Naive thymus-derived CD4-positive, alpha-beta T cell (primary cell): ENCODE results near the gene LDLRAD4. TPM values are rescaled to one million over a fixed set of nuclear protein-coding genes. Genes with fewer than 3 reads are reported as not detected.

Experiments used
- ATAC-seq: fragments of 150-1000 bp; cut with Tn5 transposase; 2 replicates; pipeline ENCODE4 v1.10.0; 2021; ENCODE audit warnings: mild to moderate bottlenecking, moderate library complexity
- CTCF ChIA-PET: fragments of 350-600 bp; sonication (Branson Sonifier 250); formaldehyde crosslinking; loops from one replicate; lab custom pipeline; 2021; ENCODE audit warnings: antibody characterized with exemption; lab: Charles Lee
- POLR2A ChIA-PET: fragments of 350-600 bp; sonication (Branson Sonifier 250); formaldehyde crosslinking; loops from one replicate; lab custom pipeline; 2021; ENCODE audit warnings: antibody characterized with exemption, inconsistent platforms; lab: Charles Lee
- DNase-seq, 9 donors: peaks; one replicate each; pipeline versions ENCODE4 v3.0.0 to v3.0.0-alpha.2; 2020 to 2022; ENCODE audit warnings: mixed read lengths in 1 of 9
- H3K27ac ChIP-seq: one replicate; pipeline ENCODE4 v1.7.0; 2013; ENCODE audit warnings: mild to moderate bottlenecking, low read depth, low read length, moderate library complexity
- H3K27me3 ChIP-seq, 2 donors: one replicate each; pipeline ENCODE4 v1.7.0; 2013; ENCODE audit warnings: low read length in 2 of 2, mild to moderate bottlenecking in 2 of 2, moderate library complexity in 2 of 2; ENCODE audit not compliant: control insufficient read depth in 2 of 2, insufficient read depth in 2 of 2
- H3K36me3 ChIP-seq, 3 experiments: 1 replicate in 2 of 3; 2 replicates in 1 of 3; pipeline ENCODE4 v1.7.0; 2013; ENCODE audit warnings: low read length in 3 of 3, mild to moderate bottlenecking in 3 of 3, moderate library complexity in 1 of 3; ENCODE audit not compliant: insufficient read depth in 3 of 3, control insufficient read depth in 2 of 3
- H3K4me1 ChIP-seq, 2 donors: one replicate each; pipeline ENCODE4 v1.7.0; 2013; ENCODE audit warnings: low read length in 2 of 2, mild to moderate bottlenecking in 2 of 2, moderate library complexity in 1 of 2; ENCODE audit not compliant: control insufficient read depth in 2 of 2, insufficient read depth in 2 of 2
- H3K4me3 ChIP-seq: 2 replicates; pipeline ENCODE4 v1.7.0; 2013; ENCODE audit warnings: mild to moderate bottlenecking, low read length
- H3K9me3 ChIP-seq, 3 experiments: 1 replicate in 2 of 3; 2 replicates in 1 of 3; pipeline ENCODE4 v1.7.0; 2013; ENCODE audit warnings: low read length in 3 of 3; ENCODE audit not compliant: control insufficient read depth in 2 of 3
- H3K27ac Mint-ChIP-seq, 9 donors: one replicate each; pipeline ENCODE4 v1.8.0; 2020 to 2022; ENCODE audit warnings: mixed read lengths in 9 of 9, mild to moderate bottlenecking in 8 of 9, moderate library complexity in 5 of 9, inconsistent platforms in 2 of 9
- H3K27me3 Mint-ChIP-seq, 5 donors: one replicate each; pipeline ENCODE4 v1.8.0; 2021 to 2022; ENCODE audit warnings: mixed read lengths in 5 of 5, mild to moderate bottlenecking in 1 of 5
- H3K36me3 Mint-ChIP-seq, 5 donors: one replicate each; pipeline ENCODE4 v1.8.0; 2020 to 2022; ENCODE audit warnings: mixed read lengths in 5 of 5, mild to moderate bottlenecking in 3 of 5, inconsistent platforms in 1 of 5
- H3K4me1 Mint-ChIP-seq, 7 donors: one replicate each; pipeline ENCODE4 v1.8.0; 2020 to 2022; ENCODE audit warnings: mixed read lengths in 7 of 7, mild to moderate bottlenecking in 3 of 7, inconsistent platforms in 1 of 7
- H3K4me3 Mint-ChIP-seq, 10 donors: one replicate each; pipeline ENCODE4 v1.8.0; 2020 to 2022; ENCODE audit warnings: mild to moderate bottlenecking in 10 of 10, mixed read lengths in 10 of 10, moderate library complexity in 6 of 10, inconsistent platforms in 2 of 10
- H3K9me3 Mint-ChIP-seq, 11 donors: one replicate each; pipeline ENCODE4 v1.8.0; 2020 to 2022; ENCODE audit warnings: mixed read lengths in 11 of 11, mild to moderate bottlenecking in 4 of 11, inconsistent platforms in 1 of 11, moderate library complexity in 1 of 11
- intact Hi-C, 2 donors: fragments of 100-400 bp; cut with micrococcal nuclease; formaldehyde crosslinking; loops; one replicate each; pipeline ENCODE4 v1.15.1; 2023
- polyA plus RNA-seq, 2 donors: library from polyadenylated mRNA; unstranded; fragments of 300-500 nt; fragmentation: Illumina TruSeq; gene quantifications; one replicate each; pipeline ENCODE4 v1.2.3, GENCODE V29; 2021
- total RNA-seq, 6 experiments: library from RNA in 5 of 6; stranded (reverse) in 5 of 6; gene quantifications; 1 replicate in 5 of 6; 2 replicates in 1 of 6; pipeline ENCODE4 v1.2.3 and lab custom pipeline; 2021 to 2026

Gene LDLRAD4
- total and polyA plus RNA-seq, 7 experiments from 2014 or later = 13.0 to 84.3 (median 53.7) TPM

DNA sequence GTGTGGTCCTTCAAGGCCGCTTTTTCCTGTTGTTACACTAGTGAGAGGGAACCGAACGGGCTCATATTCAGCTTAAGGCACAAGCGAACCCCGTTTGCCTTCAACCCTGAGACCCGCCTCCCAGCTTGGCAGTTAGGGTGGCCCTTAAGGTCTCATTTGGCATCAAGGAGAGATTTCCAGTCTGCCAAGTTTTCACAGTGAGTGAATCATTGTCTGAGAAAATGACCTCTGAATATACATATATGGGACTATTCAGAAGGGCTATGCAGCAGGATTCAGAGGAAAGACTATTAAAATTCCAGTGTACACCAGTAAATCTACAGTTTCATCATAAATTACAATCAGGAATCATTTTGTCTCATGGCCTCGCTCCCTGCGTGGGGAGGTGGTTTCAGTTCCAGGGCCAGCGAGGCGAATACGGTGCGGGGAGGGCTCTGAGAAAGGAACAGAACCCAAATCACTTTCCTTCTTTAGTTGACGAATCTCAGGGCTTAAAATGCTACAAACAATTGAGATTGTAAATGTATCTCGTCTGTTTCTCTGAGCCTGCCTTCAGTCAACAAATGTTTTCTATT lies 276.4 kb downstream of the LDLRAD4 start:
- H3K27me3 Mint-ChIP-seq = no peaks in the 10 kb centered on the region
- no peak overlapping the region for H3K27ac ChIP-seq
- ChIA-PET CTCF (no interaction called here), POLR2A (no interaction called here)
- intact Hi-C loops = no loop called here
- H3K9me3 ChIP-seq = no peaks in the 10 kb centered on the region
- no peaks in the 10 kb centered on the region for H3K27me3 ChIP-seq
- H3K4me1 Mint-ChIP-seq = peaks cover 5 to 13% (median 8%) of the 10 kb centered on the region in 7 donors
- H3K4me3 ChIP-seq = no peak overlapping the region
- ATAC-seq (no peak), DNase-seq (no peak)
- H3K27ac Mint-ChIP-seq = peak overlapping the region in 2 of 9 donors; percentile 11 to 58
- peaks cover 0 to 17% (median 10%) of the 10 kb centered on the region in 11 donors for H3K9me3 Mint-ChIP-seq
- peaks cover 24 to 60% (median 32%) of the 10 kb centered on the region in 5 donors for H3K36me3 Mint-ChIP-seq
- peaks cover 0 to 28% (median 0%) of the 10 kb centered on the region in 3 experiments for H3K36me3 ChIP-seq
- no peaks in the 10 kb centered on the region for H3K4me1 ChIP-seq
- no peak overlapping the region for H3K4me3 Mint-ChIP-seq

GRCh38 chr18:13495961-13496360 lies 277.4 kb downstream of the LDLRAD4 start:
- Histone ChIP-seq H3K27me3 (no peaks in the 10 kb centered on the region), H3K36me3 (peaks cover 0 to 28% (median 0%) of the 10 kb centered on the region in 3 experiments), H3K4me3 (no peak overlapping the region), H3K9me3 (no peaks in the 10 kb centered on the region), H3K27ac (no peak overlapping the region), H3K4me1 (no peaks in the 10 kb centered on the region)
- DNase-seq (no peak), ATAC-seq (no peak)
- H3K4me3 Mint-ChIP-seq = no peak overlapping the region
- POLR2A ChIA-PET = no interaction called here
- peaks cover 0 to 17% (median 10%) of the 10 kb centered on the region in 11 donors for H3K9me3 Mint-ChIP-seq
- intact Hi-C loops = no loop called here
- no peaks in the 10 kb centered on the region for H3K27me3 Mint-ChIP-seq
- CTCF ChIA-PET = no interaction called here
- H3K4me1 Mint-ChIP-seq = peaks cover 4 to 16% (median 13%) of the 10 kb centered on the region in 7 donors
- H3K36me3 Mint-ChIP-seq = peaks cover 25 to 59% (median 32%) of the 10 kb centered on the region in 5 donors
- peak overlapping the region in 8 of 9 donors; percentile 22 to 76 (median 62) for H3K27ac Mint-ChIP-seq

DNA sequence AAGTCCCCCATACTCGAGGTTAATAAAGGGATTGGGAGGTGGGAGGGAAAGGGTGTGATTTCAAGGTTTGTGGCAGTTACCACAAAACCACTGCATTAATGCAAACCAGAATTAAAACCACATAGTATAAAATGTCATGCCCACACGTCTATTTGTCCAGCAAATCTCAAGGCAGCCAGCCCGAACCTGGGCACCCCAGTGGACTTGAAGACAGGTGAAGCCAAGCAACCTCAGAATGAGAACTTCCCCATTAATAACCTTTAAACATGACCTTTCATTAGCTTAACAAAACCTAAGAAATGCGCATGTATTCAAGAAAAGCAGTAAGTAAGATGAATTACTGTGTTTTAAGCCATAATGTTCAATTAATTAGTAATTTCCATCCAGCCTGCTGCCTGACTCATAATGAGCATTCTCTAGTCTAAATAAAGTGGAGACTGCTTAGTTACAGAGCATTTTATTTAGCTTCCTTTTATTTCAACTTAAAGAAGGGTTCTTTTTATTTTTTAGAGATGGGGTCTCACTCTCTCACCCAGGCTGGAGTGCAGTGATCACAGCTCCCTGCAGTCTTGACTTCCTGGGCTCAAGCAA lies 278.2 kb downstream of the LDLRAD4 start:
- intact Hi-C loops = no loop called here
- Histone ChIP-seq H3K9me3 (no peaks in the 10 kb centered on the region), H3K27ac (no peak overlapping the region), H3K4me1 (no peaks in the 10 kb centered on the region), H3K27me3 (no peaks in the 10 kb centered on the region), H3K36me3 (peaks cover 0 to 21% (median 0%) of the 10 kb centered on the region in 3 experiments), H3K4me3 (no peak overlapping the region)
- H3K9me3 Mint-ChIP-seq = peaks cover 0 to 17% (median 10%) of the 10 kb centered on the region in 11 donors
- H3K4me3 Mint-ChIP-seq = no peak overlapping the region
- peaks cover 7 to 24% (median 21%) of the 10 kb centered on the region in 7 donors for H3K4me1 Mint-ChIP-seq
- no peaks in the 10 kb centered on the region for H3K27me3 Mint-ChIP-seq
- H3K27ac Mint-ChIP-seq = peak overlapping the region in 6 of 9 donors; percentile 19 to 69 (median 46)
- ATAC-seq = no peak
- DNase-seq = no peak
- CTCF ChIA-PET = interaction anchor here (0.6 kb wide), 1 partner anchor 272 kb away, joined by 4 read pairs; no protein-coding TSS in a partner anchor
- POLR2A ChIA-PET = no interaction called here
- peaks cover 23 to 57% (median 32%) of the 10 kb centered on the region in 5 donors for H3K36me3 Mint-ChIP-seq

DNA sequence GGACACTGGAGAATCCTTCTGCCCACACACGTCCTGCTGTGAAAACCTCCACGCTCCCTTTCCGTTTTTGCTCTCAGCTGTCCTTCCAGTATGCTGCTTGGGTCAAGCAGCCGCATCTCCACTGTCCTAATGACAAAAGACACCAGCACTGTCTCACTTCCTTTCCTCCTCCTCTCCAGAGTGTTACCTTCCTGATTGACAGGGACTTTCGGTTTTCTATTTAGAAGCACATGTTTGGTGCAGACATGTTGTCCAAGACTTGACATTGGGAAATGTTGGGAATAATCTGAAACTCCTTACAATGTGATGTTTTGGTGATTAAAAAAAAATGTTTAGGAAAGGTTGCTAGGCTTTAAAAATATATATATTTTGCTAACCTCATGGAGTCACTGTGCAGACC lies 281.2 kb downstream of the LDLRAD4 start:
- no peak for DNase-seq
- Mint-ChIP-seq H3K27me3 (no peaks in the 10 kb centered on the region), H3K36me3 (peaks cover 19 to 51% (median 32%) of the 10 kb centered on the region in 5 donors), H3K4me3 (no peak overlapping the region), H3K4me1 (peaks cover 12 to 38% (median 30%) of the 10 kb centered on the region in 7 donors), H3K9me3 (peaks cover 0 to 17% (median 10%) of the 10 kb centered on the region in 11 donors), H3K27ac (peak overlapping the region in 5 of 9 donors; percentile 9 to 65 (median 30))
- Histone ChIP-seq H3K4me3 (no peak overlapping the region), H3K27me3 (no peaks in the 10 kb centered on the region), H3K27ac (peak overlapping the region; percentile 12), H3K36me3 (peaks cover 0 to 15% (median 0%) of the 10 kb centered on the region in 3 experiments), H3K9me3 (no peaks in the 10 kb centered on the region), H3K4me1 (peaks cover 0 to 5% of the 10 kb centered on the region in 2 donors)
- ChIA-PET POLR2A (no interaction called here), CTCF (no interaction called here)
- no peak for ATAC-seq
- intact Hi-C loops = no loop called here

DNA sequence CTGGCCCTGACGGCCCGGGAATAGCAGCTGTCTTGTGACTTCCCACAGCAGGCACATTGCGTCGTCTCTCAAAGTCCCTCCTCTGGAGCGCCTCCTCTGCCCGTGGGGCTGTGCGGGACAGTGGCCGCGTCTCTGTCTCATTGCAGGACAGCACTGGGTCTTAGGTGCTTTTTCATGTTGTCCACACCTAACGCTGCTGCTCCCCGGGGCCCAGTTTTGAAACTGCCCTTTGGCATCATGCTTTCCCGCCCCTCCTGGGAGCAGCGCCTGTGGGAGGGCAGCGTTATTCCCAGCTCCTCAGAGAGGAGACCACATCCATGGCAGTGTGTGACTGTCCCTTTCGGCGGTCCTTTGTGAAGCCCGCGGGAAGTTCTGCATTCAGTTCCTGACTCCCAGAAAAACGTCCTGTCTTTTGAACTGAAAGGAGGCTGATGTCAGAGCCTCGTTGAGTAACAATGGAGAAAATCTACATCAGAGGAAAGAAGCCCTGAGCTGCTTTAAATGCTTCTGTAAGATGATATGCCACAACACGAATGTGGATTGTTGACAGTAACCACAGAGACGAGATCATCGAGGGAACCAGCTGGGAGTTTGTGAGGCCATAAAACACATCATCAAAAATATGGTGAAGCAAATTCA lies 281.8 kb downstream of the LDLRAD4 start:
- Histone ChIP-seq H3K27me3 (no peaks in the 10 kb centered on the region), H3K4me1 (peaks cover 0 to 5% of the 10 kb centered on the region in 2 donors), H3K9me3 (no peaks in the 10 kb centered on the region), H3K4me3 (no peak overlapping the region), H3K27ac (peak overlapping the region; percentile 12), H3K36me3 (peaks cover 0 to 15% (median 0%) of the 10 kb centered on the region in 3 experiments)
- Mint-ChIP-seq H3K4me1 (peaks cover 13 to 35% (median 30%) of the 10 kb centered on the region in 7 donors), H3K4me3 (no peak overlapping the region), H3K36me3 (peaks cover 19 to 47% (median 33%) of the 10 kb centered on the region in 5 donors), H3K9me3 (peaks cover 0 to 17% (median 10%) of the 10 kb centered on the region in 11 donors), H3K27ac (peak overlapping the region in 6 of 9 donors; percentile 30 to 86 (median 60)), H3K27me3 (no peaks in the 10 kb centered on the region)
- POLR2A ChIA-PET = interaction anchor here (0.5 kb wide), 1 partner anchor 39 kb away, joined by 3 read pairs; no protein-coding TSS in a partner anchor
- ATAC-seq = no peak
- no peak for DNase-seq
- intact Hi-C loops = no loop called here
- CTCF ChIA-PET = no interaction called here

DNA sequence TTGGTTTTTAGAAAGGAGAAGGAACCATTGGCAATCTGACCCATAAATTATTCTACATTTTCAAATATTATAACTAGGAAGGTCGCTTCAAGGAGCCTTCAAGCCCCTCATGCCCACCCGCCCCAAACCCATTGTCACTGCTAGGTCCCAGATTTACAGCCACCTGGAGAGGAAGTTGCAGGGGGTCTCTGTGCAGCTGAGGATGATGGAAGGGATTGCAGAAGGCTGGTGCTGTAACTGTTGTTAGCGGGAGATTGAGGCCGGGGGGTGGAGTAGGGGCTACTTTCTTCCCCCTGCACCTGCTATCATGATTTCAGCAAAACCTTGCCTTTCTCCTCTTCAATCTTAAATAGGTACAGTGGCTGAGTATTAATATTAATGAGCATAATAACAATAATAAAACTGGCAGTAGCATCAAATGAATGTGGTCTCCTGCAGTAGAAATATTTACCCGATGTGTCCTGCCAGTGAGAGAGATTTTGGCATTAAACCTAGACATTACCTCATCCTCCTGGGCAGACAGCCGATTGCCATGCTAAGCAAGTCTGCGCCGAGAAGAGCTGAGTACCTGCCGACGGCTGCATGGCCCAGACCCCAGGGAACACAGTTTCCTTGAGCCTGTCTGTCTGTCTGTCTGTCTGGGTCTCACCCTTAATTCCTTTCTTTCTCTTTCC lies 282.4 kb downstream of the LDLRAD4 start:
- H3K4me3 Mint-ChIP-seq = no peak overlapping the region
- ChIA-PET POLR2A (interaction anchor here (0.5 kb wide), 1 partner anchor 38 kb away, joined by 3 read pairs; no protein-coding TSS in a partner anchor), CTCF (interaction anchor here (1.0 kb wide), 1 partner anchor 285 kb away, joined by 4 read pairs; no protein-coding TSS in a partner anchor)
- intact Hi-C loops = no loop called here
- peaks cover 19 to 37% (median 28%) of the 10 kb centered on the region in 7 donors for H3K4me1 Mint-ChIP-seq
- H3K27ac Mint-ChIP-seq = peak overlapping the region in 7 of 9 donors; percentile 67 to 83 (median 76)
- H3K9me3 ChIP-seq = no peaks in the 10 kb centered on the region
- no peak overlapping the region for H3K4me3 ChIP-seq
- no peak overlapping the region for H3K27ac ChIP-seq
- no peaks in the 10 kb centered on the region for H3K27me3 ChIP-seq
- peaks cover 0 to 15% (median 0%) of the 10 kb centered on the region in 3 experiments for H3K36me3 ChIP-seq
- ATAC-seq (no peak), DNase-seq (no peak)
- peaks cover 0 to 17% (median 8%) of the 10 kb centered on the region in 11 donors for H3K9me3 Mint-ChIP-seq
- H3K27me3 Mint-ChIP-seq = no peaks in the 10 kb centered on the region
- H3K36me3 Mint-ChIP-seq = peaks cover 16 to 44% (median 31%) of the 10 kb centered on the region in 5 donors
- H3K4me1 ChIP-seq = peaks cover 0 to 5% of the 10 kb centered on the region in 2 donors
